ENCODE results near the gene MSX2. TPM values are rescaled to one million over a fixed set of nuclear protein-coding genes. Genes with fewer than 3 reads are reported as not detected.

The MSX2 gene
- total and polyA plus RNA-seq, 2 of the 4 experiments (the other 2 are of a cell fraction), result 2.2 to 3.7 TPM

GRCh38 chr5:174720612-174721529 lies 3.5 kb upstream of the MSX2 start:
- intact Hi-C loops (cut with micrococcal nuclease), result no loop called here
- no peak overlapping the region for H3K18ac ChIP-seq (ENCODE audit: low read depth, low read length)
- H3K56ac ChIP-seq (ENCODE audit: extremely low read depth, insufficient read depth, low read length), result no peak overlapping the region
- H3K4me1 ChIP-seq (ENCODE audit: control insufficient read depth, insufficient read depth, low read length), result no peaks in the 10 kb centered on the region
- ATAC-seq (ENCODE audit: low read depth), result peak; percentile 8
- H3K9ac ChIP-seq (ENCODE audit: low read depth, low read length), result no peak overlapping the region
- no peak for DNase-seq
- no peaks in the 10 kb centered on the region for H3K9me1 ChIP-seq (ENCODE audit: insufficient read depth, low read length)
- H2AK5ac ChIP-seq (ENCODE audit: low read depth, low read length), result no peak overlapping the region
- H4K20me1 ChIP-seq (ENCODE audit: insufficient read depth, low read length), result no peaks in the 10 kb centered on the region
- H2BK20ac ChIP-seq (ENCODE audit: low read depth, low read length), result no peak overlapping the region
- H2BK5ac ChIP-seq (ENCODE audit: low read depth, low read length, poor library complexity, severe bottlenecking), result no peak overlapping the region
- H2AK9ac ChIP-seq (replicated peaks; ENCODE audit: low read depth, low read length, poor library complexity), result no peak overlapping the region
- peaks cover 8% of the 10 kb centered on the region in 2 experiments; a peak in 2 of 4 replicates for H3K79me1 ChIP-seq (ENCODE audit: low read depth in 1 of 2, low read length in 2 of 2)
- no peak overlapping the region for H4K5ac ChIP-seq (ENCODE audit: low read depth, low read length)
- H3K4me3 ChIP-seq (ENCODE audit: insufficient read depth, low read depth, low read length), result peak overlapping the region; percentile 32; the same call in 1 of the 2 replicates
- H3K36me3 ChIP-seq (ENCODE audit: control insufficient read depth, insufficient read depth, low read length), result no peaks in the 10 kb centered on the region
- H3K4me2 ChIP-seq (ENCODE audit: low read depth, low read length), result peak overlapping the region; percentile 79
- in situ Hi-C loops (cut with MboI; ENCODE audit: low sequenced_read_pairs), result no loop called here
- H3K27me3 ChIP-seq (ENCODE audit: control insufficient read depth, insufficient read depth, low read length), result peaks cover 68% of the 10 kb centered on the region
- 2% methylated on average over 17 of the region's 75 CpGs; no CpG with 5 or more reads in 1 of the 2 experiments for WGBS, 2 experiments (ENCODE audit: extremely low coverage in 2 of 2, insufficient read length in 1 of 2)
- peaks cover 2% of the 10 kb centered on the region; the same call in 1 of the 2 replicates for H3K9me3 ChIP-seq (ENCODE audit: control insufficient read depth, insufficient read depth, low read length)
- peak overlapping the region; percentile 70 for H2AFZ ChIP-seq (replicated peaks; ENCODE audit: low read length, poor library complexity)
- dilution Hi-C loops (cut with HindIII; ENCODE audit: low sequenced_read_pairs, unreplicated experiment), result no loop called here
- no peak overlapping the region for H3K14ac ChIP-seq (replicated peaks; ENCODE audit: low read depth, low read length)
- CTCF ChIA-PET, result interaction anchor here (0.6 kb wide), 1 partner anchor 30 kb away, joined by 3 read pairs; no protein-coding TSS in a partner anchor
- no peak overlapping the region; the same call in 1 of the 2 replicates for H2BK120ac ChIP-seq (ENCODE audit: low read depth, low read length)
- POLR2A ChIA-PET (ENCODE audit: unreplicated experiment), result no interaction called here
- no peak overlapping the region for H4K91ac ChIP-seq (ENCODE audit: insufficient read depth, low read depth, low read length)
- H3K23ac ChIP-seq (ENCODE audit: low read depth, low read length), result no peak overlapping the region
- H4K8ac ChIP-seq (ENCODE audit: low read depth in 2 of 2, low read length in 2 of 2), result no peak overlapping the region
- no peak overlapping the region for H2BK15ac ChIP-seq (ENCODE audit: low read depth, low read length)
- no peak overlapping the region for H3K4ac ChIP-seq (ENCODE audit: low read depth, low read length)
- H3K27ac ChIP-seq (ENCODE audit: insufficient read depth, low read length), result no peak overlapping the region
- BruUV-seq (replicated peaks), result no TSS peak
- TF ChIP-seq FOS (IDR thresholded peaks at IDR 0.05; ENCODE audit: low read depth, low read length) (no peak), RFX5 (IDR thresholded peaks at IDR 0.05; ENCODE audit: low read depth, low read length) (no peak), POLR2A (IDR thresholded peaks at IDR 0.05; ENCODE audit: low read depth, low read length) (no peak), RCOR1 (IDR thresholded peaks at IDR 0.05; ENCODE audit: insufficient replicate concordance, low read length) (no peak), CEBPB (IDR thresholded peaks at IDR 0.05; ENCODE audit: low read depth, low read length) (no peak), BHLHE40 (IDR thresholded peaks at IDR 0.05; ENCODE audit: low read depth, low read length) (no peak), MAFK (IDR thresholded peaks at IDR 0.05; ENCODE audit: low read depth, low read length) (no peak), NFE2L2 (IDR thresholded peaks at IDR 0.05; ENCODE audit: low read depth, low read length) (no peak), MAZ (IDR thresholded peaks at IDR 0.05; ENCODE audit: borderline replicate concordance, low read depth, low read length) (no peak), MXI1 (IDR thresholded peaks at IDR 0.05; ENCODE audit: borderline replicate concordance, low read depth, low read length) (no peak), CHD1 (IDR thresholded peaks at IDR 0.05; ENCODE audit: low read depth, low read length) (no peak), SMC3 (IDR thresholded peaks at IDR 0.05; ENCODE audit: low read depth, low read length) (no peak)
- TF ChIP-seq, protein P1, sequence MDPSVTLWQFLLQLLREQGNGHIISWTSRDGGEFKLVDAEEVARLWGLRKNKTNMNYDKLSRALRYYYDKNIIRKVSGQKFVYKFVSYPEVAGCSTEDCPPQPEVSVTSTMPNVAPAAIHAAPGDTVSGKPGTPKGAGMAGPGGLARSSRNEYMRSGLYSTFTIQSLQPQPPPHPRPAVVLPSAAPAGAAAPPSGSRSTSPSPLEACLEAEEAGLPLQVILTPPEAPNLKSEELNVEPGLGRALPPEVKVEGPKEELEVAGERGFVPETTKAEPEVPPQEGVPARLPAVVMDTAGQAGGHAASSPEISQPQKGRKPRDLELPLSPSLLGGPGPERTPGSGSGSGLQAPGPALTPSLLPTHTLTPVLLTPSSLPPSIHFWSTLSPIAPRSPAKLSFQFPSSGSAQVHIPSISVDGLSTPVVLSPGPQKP (IDR thresholded peaks at IDR 0.05; ENCODE audit: borderline replicate concordance, low read depth, low read length), result no peak
- TF ChIP-seq, protein P2, sequence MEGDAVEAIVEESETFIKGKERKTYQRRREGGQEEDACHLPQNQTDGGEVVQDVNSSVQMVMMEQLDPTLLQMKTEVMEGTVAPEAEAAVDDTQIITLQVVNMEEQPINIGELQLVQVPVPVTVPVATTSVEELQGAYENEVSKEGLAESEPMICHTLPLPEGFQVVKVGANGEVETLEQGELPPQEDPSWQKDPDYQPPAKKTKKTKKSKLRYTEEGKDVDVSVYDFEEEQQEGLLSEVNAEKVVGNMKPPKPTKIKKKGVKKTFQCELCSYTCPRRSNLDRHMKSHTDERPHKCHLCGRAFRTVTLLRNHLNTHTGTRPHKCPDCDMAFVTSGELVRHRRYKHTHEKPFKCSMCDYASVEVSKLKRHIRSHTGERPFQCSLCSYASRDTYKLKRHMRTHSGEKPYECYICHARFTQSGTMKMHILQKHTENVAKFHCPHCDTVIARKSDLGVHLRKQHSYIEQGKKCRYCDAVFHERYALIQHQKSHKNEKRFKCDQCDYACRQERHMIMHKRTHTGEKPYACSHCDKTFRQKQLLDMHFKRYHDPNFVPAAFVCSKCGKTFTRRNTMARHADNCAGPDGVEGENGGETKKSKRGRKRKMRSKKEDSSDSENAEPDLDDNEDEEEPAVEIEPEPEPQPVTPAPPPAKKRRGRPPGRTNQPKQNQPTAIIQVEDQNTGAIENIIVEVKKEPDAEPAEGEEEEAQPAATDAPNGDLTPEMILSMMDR (conservative IDR thresholded peaks at IDR 0.05; ENCODE audit: low read depth, low read length), result no peak
